Activated CD8-positive, alpha-beta memory T cell treated with anti-CD3 and anti-CD28 coated beads for 4 hours (primary cell): ENCODE data around the gene GMDS.

Experiments used
- DNase-seq, 2 donors: peaks; one replicate each; pipeline ENCODE4 v3.0.0-alpha.2; 2020; ENCODE audit warnings: low read depth in 2 of 2

Gene GMDS

GRCh38 chr6:1987640-1988039 is 257.8 kb downstream of the GMDS start:
- no peak for DNase-seq

- DNase-seq = no peak
These were observed 258.8 kb downstream of the GMDS start for GRCh38 chr6:1986454-1987243.

GRCh38 chr6:1984346-1984994 is 260.9 kb downstream of the GMDS start:
- DNase-seq = no peak

- no peak for DNase-seq
These were observed 261.6 kb downstream of the GMDS start for GRCh38 chr6:1983850-1984249.

GRCh38 chr6:1972962-1973361 is 272.4 kb downstream of the GMDS start:
- DNase-seq = no peak

GRCh38 chr6:1971612-1972011 is 273.8 kb downstream of the GMDS start:
- no peak for DNase-seq

GRCh38 chr6:1970151-1970561 is 275.2 kb downstream of the GMDS start:
- no peak for DNase-seq

GRCh38 chr6:1966713-1967112 is 278.7 kb downstream of the GMDS start:
- DNase-seq = no peak

- no peak for DNase-seq
These were observed 279.7 kb downstream of the GMDS start for GRCh38 chr6:1965596-1966224.

- no peak for DNase-seq
These were observed 281.8 kb downstream of the GMDS start for GRCh38 chr6:1963596-1963995.

- DNase-seq = no peak
These were observed 283.2 kb downstream of the GMDS start for GRCh38 chr6:1962201-1962600.

GRCh38 chr6:1960486-1961142 is 284.8 kb downstream of the GMDS start:
- no peak for DNase-seq

GRCh38 chr6:1958257-1958656 is 287.1 kb downstream of the GMDS start:
- DNase-seq = no peak

- no peak for DNase-seq
These were observed 287.7 kb downstream of the GMDS start for GRCh38 chr6:1957746-1958145.

- no peak for DNase-seq
These were observed 292.6 kb downstream of the GMDS start for GRCh38 chr6:1952740-1953360.

- no peak for DNase-seq
These were observed 294.8 kb downstream of the GMDS start for GRCh38 chr6:1950631-1951030.

- no peak for DNase-seq
These were observed 295.9 kb downstream of the GMDS start for GRCh38 chr6:1949538-1949937.

GRCh38 chr6:1947922-1948321 is 297.5 kb downstream of the GMDS start:
- DNase-seq = no peak

- DNase-seq = no peak
These were observed 298.8 kb downstream of the GMDS start for GRCh38 chr6:1946583-1946982.

- DNase-seq = no peak
These were observed 300.1 kb downstream of the GMDS start for GRCh38 chr6:1945235-1945832.

- no peak for DNase-seq
These were observed 302.6 kb downstream of the GMDS start for GRCh38 chr6:1942834-1943233.

GRCh38 chr6:1941534-1941933 is 303.9 kb downstream of the GMDS start:
- DNase-seq = no peak
